ENCODE results near the gene PSMD5.

Gene PSMD5

GRCh38 chr9:120883608-120883996 is 40.9 kb upstream of the PSMD5 start:
- ATAC-seq (ENCODE audit: low read depth) (no peak), DNase-seq (ENCODE audit: low spot score) (no peak)
- no peak for TF ChIP-seq CTCF (IDR thresholded peaks at IDR 0.05; ENCODE audit: poor library complexity, severe bottlenecking)
- Histone ChIP-seq H3K27ac (ENCODE audit: poor library complexity, severe bottlenecking) (no peak overlapping the region), H3K9me3 (ENCODE audit: severe bottlenecking) (peaks cover 2% of the 10 kb centered on the region), H3K27me3 (ENCODE audit: insufficient read depth, poor library complexity, severe bottlenecking) (no peaks in the 10 kb centered on the region), H3K36me3 (ENCODE audit: low read depth) (no peaks in the 10 kb centered on the region), H3K4me1 (ENCODE audit: insufficient read depth, poor library complexity, severe bottlenecking) (no peaks in the 10 kb centered on the region), H3K4me3 (ENCODE audit: severe bottlenecking) (no peak overlapping the region)

- ATAC-seq (ENCODE audit: low read depth): peak; percentile 30; the same call in 1 of the 3 replicates
- Histone ChIP-seq H3K4me1 (ENCODE audit: insufficient read depth, poor library complexity, severe bottlenecking) (no peaks in the 10 kb centered on the region), H3K9me3 (ENCODE audit: severe bottlenecking) (peaks cover 2% of the 10 kb centered on the region)
These were observed 40.3 kb upstream of the PSMD5 start for GRCh38 chr9:120882935-120883607.

GRCh38 chr9:120879446-120879845 is 36.7 kb upstream of the PSMD5 start:
- peaks cover 11% of the 10 kb centered on the region for H3K36me3 ChIP-seq (ENCODE audit: low read depth)
- TF ChIP-seq CTCF (IDR thresholded peaks at IDR 0.05; ENCODE audit: poor library complexity, severe bottlenecking): no peak
- H3K4me1 ChIP-seq (ENCODE audit: insufficient read depth, poor library complexity, severe bottlenecking): peaks cover 14% of the 10 kb centered on the region
- no peak overlapping the region for H3K27ac ChIP-seq (ENCODE audit: poor library complexity, severe bottlenecking)
- H3K4me3 ChIP-seq (ENCODE audit: severe bottlenecking): no peak overlapping the region
- H3K9me3 ChIP-seq (ENCODE audit: severe bottlenecking): peaks cover 2% of the 10 kb centered on the region
- H3K27me3 ChIP-seq (ENCODE audit: insufficient read depth, poor library complexity, severe bottlenecking): no peaks in the 10 kb centered on the region
- DNase-seq (ENCODE audit: low spot score): no peak
- ATAC-seq (ENCODE audit: low read depth): no peak

More at GRCh38 chr9:120882935-120883607, 40.3 kb upstream of the PSMD5 start:
- Histone ChIP-seq H3K36me3 (ENCODE audit: low read depth) (no peaks in the 10 kb centered on the region), H3K4me3 (ENCODE audit: severe bottlenecking) (no peak overlapping the region), H3K27ac (ENCODE audit: poor library complexity, severe bottlenecking) (no peak overlapping the region), H3K27me3 (ENCODE audit: insufficient read depth, poor library complexity, severe bottlenecking) (no peaks in the 10 kb centered on the region)
- DNase-seq (ENCODE audit: low spot score): no peak
- TF ChIP-seq CTCF (IDR thresholded peaks at IDR 0.05; ENCODE audit: poor library complexity, severe bottlenecking): no peak

- no peaks in the 10 kb centered on the region for H3K27me3 ChIP-seq (ENCODE audit: insufficient read depth, poor library complexity, severe bottlenecking)
- ATAC-seq (ENCODE audit: low read depth) (no peak), DNase-seq (ENCODE audit: low spot score) (no peak)
- H3K27ac ChIP-seq (ENCODE audit: poor library complexity, severe bottlenecking): peak overlapping the region; percentile 97
- H3K4me3 ChIP-seq (ENCODE audit: severe bottlenecking): no peak overlapping the region
- H3K36me3 ChIP-seq (ENCODE audit: low read depth): peaks cover 20% of the 10 kb centered on the region
- H3K4me1 ChIP-seq (ENCODE audit: insufficient read depth, poor library complexity, severe bottlenecking): peaks cover 24% of the 10 kb centered on the region
- peaks cover 2% of the 10 kb centered on the region for H3K9me3 ChIP-seq (ENCODE audit: severe bottlenecking)
- no peak for TF ChIP-seq CTCF (IDR thresholded peaks at IDR 0.05; ENCODE audit: poor library complexity, severe bottlenecking)
These were observed 35.7 kb upstream of the PSMD5 start for GRCh38 chr9:120878188-120879130.

All from RWPE2 (cell line).